ENCODE results near the gene SAFB. TPM values are rescaled to one million over a fixed set of nuclear protein-coding genes. Genes with fewer than 3 reads are reported as not detected.
A peak's percentile ranks its signal among the peaks of the same experiment; 100 is the strongest.

Gene SAFB
- total and polyA plus RNA-seq, 2 of the 13 experiments (the other 11 are each of a cell fraction or from before 2014, with no cell fraction given), result 21.0 to 28.4 TPM

DNA sequence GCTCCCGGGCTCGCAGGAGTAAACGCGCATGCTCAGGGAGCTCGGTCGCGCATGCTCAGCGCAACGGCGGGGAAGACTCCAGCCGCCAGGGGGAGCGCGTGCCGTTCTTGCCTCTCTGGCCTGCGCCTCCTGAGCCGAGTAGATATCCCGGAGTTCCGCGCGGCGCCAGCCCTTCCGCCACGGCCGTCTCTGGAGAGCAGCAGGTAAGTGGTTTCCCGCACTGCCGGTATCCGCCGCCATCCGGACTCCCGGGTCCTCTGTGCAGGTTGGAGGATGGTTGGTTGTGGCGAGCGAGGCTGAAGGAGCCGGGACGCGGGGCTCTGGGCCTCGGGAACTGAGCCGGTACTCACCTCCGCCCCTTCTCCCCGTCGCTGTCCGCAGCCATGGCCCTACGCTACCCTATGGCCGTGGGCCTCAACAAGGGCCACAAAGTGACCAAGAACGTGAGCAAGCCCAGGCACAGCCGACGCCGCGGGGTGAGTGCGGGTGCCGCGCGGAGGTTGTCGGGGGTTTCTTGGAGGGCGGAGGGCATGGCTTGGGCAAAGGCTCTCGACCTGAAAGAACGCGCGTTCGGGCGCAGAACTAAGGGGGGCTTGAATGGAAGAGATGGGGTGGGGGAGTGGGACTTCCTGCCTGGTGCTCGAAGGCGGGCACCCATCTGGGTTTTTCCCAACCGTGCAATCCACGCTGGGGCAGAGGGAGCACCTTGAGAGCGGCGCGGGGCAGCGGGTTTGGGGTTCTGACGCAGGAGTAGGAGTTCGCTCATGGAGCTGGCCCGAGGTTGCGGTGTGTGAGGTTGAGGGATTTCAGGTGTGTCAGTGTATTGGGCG lies 67.5 kb downstream of the SAFB start, which contains the start of gene RPL36 (continued):
- TF ChIP-seq, protein P1, sequence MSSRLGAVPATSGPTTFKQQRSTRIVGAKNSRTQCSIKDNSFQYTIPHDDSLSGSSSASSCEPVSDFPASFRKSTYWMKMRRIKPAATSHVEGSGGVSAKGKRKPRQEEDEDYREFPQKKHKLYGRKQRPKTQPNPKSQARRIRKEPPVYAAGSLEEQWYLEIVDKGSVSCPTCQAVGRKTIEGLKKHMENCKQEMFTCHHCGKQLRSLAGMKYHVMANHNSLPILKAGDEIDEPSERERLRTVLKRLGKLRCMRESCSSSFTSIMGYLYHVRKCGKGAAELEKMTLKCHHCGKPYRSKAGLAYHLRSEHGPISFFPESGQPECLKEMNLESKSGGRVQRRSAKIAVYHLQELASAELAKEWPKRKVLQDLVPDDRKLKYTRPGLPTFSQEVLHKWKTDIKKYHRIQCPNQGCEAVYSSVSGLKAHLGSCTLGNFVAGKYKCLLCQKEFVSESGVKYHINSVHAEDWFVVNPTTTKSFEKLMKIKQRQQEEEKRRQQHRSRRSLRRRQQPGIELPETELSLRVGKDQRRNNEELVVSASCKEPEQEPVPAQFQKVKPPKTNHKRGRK (CRISPR knock-in tag; IDR thresholded peaks at IDR 0.05), result no peak
- TF ChIP-seq, protein P2, sequence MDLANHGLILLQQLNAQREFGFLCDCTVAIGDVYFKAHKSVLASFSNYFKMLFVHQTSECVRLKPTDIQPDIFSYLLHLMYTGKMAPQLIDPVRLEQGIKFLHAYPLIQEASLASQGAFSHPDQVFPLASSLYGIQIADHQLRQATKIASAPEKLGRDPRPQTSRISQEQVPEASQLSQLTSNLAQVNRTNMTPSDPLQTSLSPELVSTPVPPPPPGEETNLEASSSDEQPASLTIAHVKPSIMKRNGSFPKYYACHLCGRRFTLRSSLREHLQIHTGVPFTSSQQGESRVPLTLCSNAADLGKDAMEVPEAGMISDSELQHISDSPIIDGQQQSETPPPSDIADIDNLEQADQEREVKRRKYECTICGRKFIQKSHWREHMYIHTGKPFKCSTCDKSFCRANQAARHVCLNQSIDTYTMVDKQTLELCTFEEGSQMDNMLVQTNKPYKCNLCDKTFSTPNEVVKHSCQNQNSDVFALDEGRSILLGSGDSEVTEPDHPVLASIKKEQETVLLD (CRISPR knock-in tag; IDR thresholded peaks at IDR 0.05; ENCODE audit: low read depth), result peak; percentile 48; the same call in 1 of the 2 replicates
- TF ChIP-seq ZNF670 (CRISPR knock-in tag; IDR thresholded peaks at IDR 0.05; ENCODE audit: borderline replicate concordance), result peak; percentile 98
- peak; percentile 76; the same call in 1 of the 2 replicates for TF ChIP-seq ZNF556 (CRISPR knock-in tag; IDR thresholded peaks at IDR 0.05; ENCODE audit: borderline replicate concordance)
- TF ChIP-seq CENPT (CRISPR knock-in tag; IDR thresholded peaks at IDR 0.05; ENCODE audit: low read depth), result peak; percentile 74; the same call in 1 of the 2 replicates
- TF ChIP-seq KLF16 (CRISPR knock-in tag; IDR thresholded peaks at IDR 0.05), result peak; percentile 64 to 84; a peak in 2 of 4 replicates
- TF ChIP-seq ZSCAN25 (CRISPR knock-in tag; IDR thresholded peaks at IDR 0.05), result no peak
- no peak for TF ChIP-seq ZNF557 (CRISPR knock-in tag; IDR thresholded peaks at IDR 0.05)
- no peak for TF ChIP-seq NFRKB (IDR thresholded peaks at IDR 0.05)
- peak; percentile 63; the same call in 1 of the 2 replicates for TF ChIP-seq NR2F2 (IDR thresholded peaks at IDR 0.05; ENCODE audit: borderline replicate concordance, low read depth)
- TF ChIP-seq JUNB (CRISPR knock-in tag; IDR thresholded peaks at IDR 0.05; ENCODE audit: borderline replicate concordance), result peak; percentile 15; the same call in 1 of the 2 replicates
- TF ChIP-seq, protein P3, sequence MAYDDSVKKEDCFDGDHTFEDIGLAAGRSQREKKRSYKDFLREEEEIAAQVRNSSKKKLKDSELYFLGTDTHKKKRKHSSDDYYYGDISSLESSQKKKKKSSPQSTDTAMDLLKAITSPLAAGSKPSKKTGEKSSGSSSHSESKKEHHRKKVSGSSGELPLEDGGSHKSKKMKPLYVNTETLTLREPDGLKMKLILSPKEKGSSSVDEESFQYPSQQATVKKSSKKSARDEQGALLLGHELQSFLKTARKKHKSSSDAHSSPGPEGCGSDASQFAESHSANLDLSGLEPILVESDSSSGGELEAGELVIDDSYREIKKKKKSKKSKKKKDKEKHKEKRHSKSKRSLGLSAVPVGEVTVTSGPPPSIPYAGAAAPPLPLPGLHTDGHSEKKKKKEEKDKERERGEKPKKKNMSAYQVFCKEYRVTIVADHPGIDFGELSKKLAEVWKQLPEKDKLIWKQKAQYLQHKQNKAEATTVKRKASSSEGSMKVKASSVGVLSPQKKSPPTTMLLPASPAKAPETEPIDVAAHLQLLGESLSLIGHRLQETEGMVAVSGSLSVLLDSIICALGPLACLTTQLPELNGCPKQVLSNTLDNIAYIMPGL (CRISPR knock-in tag; IDR thresholded peaks at IDR 0.05; ENCODE audit: borderline replicate concordance in 1 of 2, low read depth in 1 of 2), result peak; percentile 97 to 98
- no peak for TF ChIP-seq ZNF740 (CRISPR knock-in tag; IDR thresholded peaks at IDR 0.05)
- TF ChIP-seq ZSCAN20 (CRISPR knock-in tag; IDR thresholded peaks at IDR 0.05; ENCODE audit: borderline replicate concordance), result peak; percentile 66; the same call in 1 of the 2 replicates
- TF ChIP-seq ZNF646 (CRISPR knock-in tag; IDR thresholded peaks at IDR 0.05), result 0 out of 2 replicates have a peak, but pooled peaks have one; percentile 55
- TF ChIP-seq GTF2F1 (IDR thresholded peaks at IDR 0.05; ENCODE audit: low read length), result peak; percentile 96
